Endodermal cell (in vitro differentiated cells): ENCODE data around the gene MYO16. TPM values are rescaled to one million over a fixed set of nuclear protein-coding genes. Genes with fewer than 3 reads are reported as not detected.

Source experiments
- DNase-seq: peaks from one replicate; pipeline ENCODE4 v3.0.0-alpha.2; 2017
- H3K27ac ChIP-seq: 2 replicates; pipeline ENCODE4 v1.5.1; 2013; ENCODE audit warnings: mild to moderate bottlenecking, low read depth, low read length, moderate library complexity
- H3K27me3 ChIP-seq: 2 replicates; pipeline ENCODE4 v1.6.1; 2013; ENCODE audit warnings: mild to moderate bottlenecking, low read length, moderate library complexity; ENCODE audit not compliant: insufficient read depth, control insufficient read depth, poor library complexity, severe bottlenecking
- H3K36me3 ChIP-seq: 2 replicates; pipeline ENCODE4 v1.7.0; 2013; ENCODE audit warnings: mild to moderate bottlenecking, low read length, moderate library complexity; ENCODE audit not compliant: control insufficient read depth, insufficient read depth
- H3K4me1 ChIP-seq: one replicate; pipeline ENCODE4 v1.7.0; 2013; ENCODE audit warnings: low read length; ENCODE audit not compliant: control insufficient read depth, insufficient read depth
- H3K4me3 ChIP-seq: 2 replicates; pipeline ENCODE4 v1.5.1; 2013; ENCODE audit warnings: mild to moderate bottlenecking, low read length, moderate library complexity
- H3K9ac ChIP-seq: 2 replicates; pipeline ENCODE4 v1.6.1; 2013; ENCODE audit warnings: mild to moderate bottlenecking, low read length, moderate library complexity; ENCODE audit not compliant: poor library complexity, severe bottlenecking; ENCODE audit errors: extremely low read depth
- H3K9me3 ChIP-seq: 2 replicates; pipeline ENCODE4 v1.6.1; 2013; ENCODE audit warnings: mild to moderate bottlenecking, low read length, moderate library complexity; ENCODE audit not compliant: control insufficient read depth
- H3K27ac Mint-ChIP-seq: 2 replicates; pipeline ENCODE4 v1.8.0; 2020; ENCODE audit warnings: mixed read lengths
- H3K27me3 Mint-ChIP-seq: 2 replicates; pipeline ENCODE4 v1.8.0; 2021; ENCODE audit warnings: mild to moderate bottlenecking, mixed read lengths; ENCODE audit not compliant: insufficient read depth
- H3K36me3 Mint-ChIP-seq: 2 replicates; pipeline ENCODE4 v1.8.0; 2020; ENCODE audit warnings: low read depth, mixed read lengths
- H3K4me1 Mint-ChIP-seq: 2 replicates; pipeline ENCODE4 v1.8.0; 2020; ENCODE audit warnings: mixed read lengths
- H3K4me3 Mint-ChIP-seq: 2 replicates; pipeline ENCODE4 v1.8.0; 2020; ENCODE audit warnings: mild to moderate bottlenecking, moderate library complexity, mixed read lengths
- H3K9me3 Mint-ChIP-seq: 2 replicates; pipeline ENCODE4 v1.8.0; 2020; ENCODE audit warnings: mild to moderate bottlenecking, mixed read lengths
- WGBS, 2 experiments: methylation state at CpG; one replicate each; pipeline versions ENCODE4 v1.1.5 to v1.1.7; 2013; ENCODE audit warnings: missing lambda C conversion rate in 2 of 2, mixed read lengths in 1 of 2; ENCODE audit not compliant: insufficient coverage in 1 of 2, insufficient read length in 1 of 2; 5-methylcytosine and 5-hydroxymethylcytosine counted together
- total RNA-seq, 2 donors: library from RNA; stranded (reverse); fragmentation: NEBNext Ultra II Directional in 1 of 2; extraction: Animal tissue kit (Norgen Biotek cat#: 25700) in 1 of 2; gene quantifications; 2 replicates in 1 of 2; 3 replicates in 1 of 2; pipeline ENCODE4 v1.2.1, GENCODE V29; 2021
- TF ChIP-seq, protein P1 (sequence below): fragments of 200-600 bp; sonication (generic); conservative IDR thresholded peaks from 2 replicates; pipeline ENCODE4 v1.5.0; 2021; ENCODE audit warnings: antibody characterized with exemption, mild to moderate bottlenecking

MYO16 gene
- total RNA-seq, 2 donors from 2014 or later, result 0.70 to 1.2 TPM

DNA sequence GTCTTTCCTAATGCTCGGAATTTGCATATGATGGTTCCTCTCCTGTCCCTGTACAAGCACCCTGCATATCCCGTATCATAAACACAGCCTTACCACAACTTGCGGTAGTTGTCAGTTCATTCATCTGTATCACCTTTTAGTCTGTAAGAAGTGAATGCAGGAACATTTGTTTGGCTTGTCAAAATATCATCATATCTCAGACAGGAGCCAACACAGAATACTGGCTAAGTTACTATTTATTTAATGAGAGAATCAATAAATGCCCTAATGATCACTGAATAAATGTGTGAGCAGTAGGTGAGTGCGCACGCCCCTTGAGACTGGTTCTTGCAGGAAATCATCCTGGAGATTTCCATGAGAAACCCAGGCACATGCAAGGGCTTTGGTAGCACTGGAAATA, 182.8 kb downstream of the MYO16 start:
- Mint-ChIP-seq H3K36me3 (no peaks in the 10 kb centered on the region), H3K27ac (no peak overlapping the region), H3K4me1 (peaks cover 2% of the 10 kb centered on the region), H3K9me3 (peaks cover 7% of the 10 kb centered on the region), H3K4me3 (no peak overlapping the region), H3K27me3 (no peaks in the 10 kb centered on the region)
- H3K9ac ChIP-seq, result no peak overlapping the region
- no peak overlapping the region for H3K4me3 ChIP-seq
- H3K4me1 ChIP-seq, result no peaks in the 10 kb centered on the region
- 99 to 100% methylated on average over 1 to 5 of the region's 5 CpGs for WGBS, 2 experiments
- peaks cover 9% of the 10 kb centered on the region for H3K9me3 ChIP-seq
- H3K36me3 ChIP-seq, result no peaks in the 10 kb centered on the region
- TF ChIP-seq, protein P1, sequence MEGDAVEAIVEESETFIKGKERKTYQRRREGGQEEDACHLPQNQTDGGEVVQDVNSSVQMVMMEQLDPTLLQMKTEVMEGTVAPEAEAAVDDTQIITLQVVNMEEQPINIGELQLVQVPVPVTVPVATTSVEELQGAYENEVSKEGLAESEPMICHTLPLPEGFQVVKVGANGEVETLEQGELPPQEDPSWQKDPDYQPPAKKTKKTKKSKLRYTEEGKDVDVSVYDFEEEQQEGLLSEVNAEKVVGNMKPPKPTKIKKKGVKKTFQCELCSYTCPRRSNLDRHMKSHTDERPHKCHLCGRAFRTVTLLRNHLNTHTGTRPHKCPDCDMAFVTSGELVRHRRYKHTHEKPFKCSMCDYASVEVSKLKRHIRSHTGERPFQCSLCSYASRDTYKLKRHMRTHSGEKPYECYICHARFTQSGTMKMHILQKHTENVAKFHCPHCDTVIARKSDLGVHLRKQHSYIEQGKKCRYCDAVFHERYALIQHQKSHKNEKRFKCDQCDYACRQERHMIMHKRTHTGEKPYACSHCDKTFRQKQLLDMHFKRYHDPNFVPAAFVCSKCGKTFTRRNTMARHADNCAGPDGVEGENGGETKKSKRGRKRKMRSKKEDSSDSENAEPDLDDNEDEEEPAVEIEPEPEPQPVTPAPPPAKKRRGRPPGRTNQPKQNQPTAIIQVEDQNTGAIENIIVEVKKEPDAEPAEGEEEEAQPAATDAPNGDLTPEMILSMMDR, result no peak
- no peak overlapping the region for H3K27ac ChIP-seq
- no peaks in the 10 kb centered on the region for H3K27me3 ChIP-seq
- DNase-seq, result no peak

DNA sequence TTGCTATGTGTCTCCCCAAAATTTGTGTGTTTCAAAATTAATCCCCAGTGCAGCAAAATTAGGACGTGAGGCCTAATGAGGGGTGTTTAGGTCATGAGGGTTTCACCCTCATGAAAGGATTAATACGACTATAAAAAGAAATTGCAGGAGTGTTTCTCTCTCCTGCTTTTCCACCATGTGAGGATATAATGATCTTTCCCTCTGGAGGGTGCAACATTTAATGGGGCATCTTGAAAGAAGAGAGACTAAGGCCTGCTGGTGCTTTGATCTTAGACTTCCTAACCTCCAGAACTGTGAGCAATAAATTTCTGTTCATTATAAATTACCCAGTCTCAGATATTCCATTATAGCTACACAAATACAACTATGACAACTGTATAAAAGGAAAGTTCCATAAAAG, 183.2 kb downstream of the MYO16 start:
- no peaks in the 10 kb centered on the region for H3K36me3 ChIP-seq
- no peak overlapping the region for H3K4me3 Mint-ChIP-seq
- no peak overlapping the region for H3K27ac ChIP-seq
- no peaks in the 10 kb centered on the region for H3K4me1 ChIP-seq
- H3K27ac Mint-ChIP-seq, result no peak overlapping the region
- H3K9me3 ChIP-seq, result peaks cover 9% of the 10 kb centered on the region
- TF ChIP-seq, protein P1, result no peak
- WGBS, 2 experiments, result 96% methylated on average over 2 of the region's 2 CpGs; no CpG with 5 or more reads in 1 of the 2 experiments
- peaks cover 7% of the 10 kb centered on the region for H3K9me3 Mint-ChIP-seq
- DNase-seq, result no peak
- no peaks in the 10 kb centered on the region for H3K27me3 ChIP-seq
- H3K9ac ChIP-seq, result no peak overlapping the region
- H3K4me3 ChIP-seq, result no peak overlapping the region
- H3K36me3 Mint-ChIP-seq, result no peaks in the 10 kb centered on the region
- peaks cover 2% of the 10 kb centered on the region for H3K4me1 Mint-ChIP-seq
- H3K27me3 Mint-ChIP-seq, result no peaks in the 10 kb centered on the region

- Histone ChIP-seq H3K9me3 (peaks cover 9% of the 10 kb centered on the region), H3K36me3 (no peaks in the 10 kb centered on the region), H3K27ac (no peak overlapping the region), H3K9ac (no peak overlapping the region), H3K4me3 (no peak overlapping the region), H3K27me3 (no peaks in the 10 kb centered on the region), H3K4me1 (no peaks in the 10 kb centered on the region)
- Mint-ChIP-seq H3K27me3 (no peaks in the 10 kb centered on the region), H3K9me3 (peaks cover 7% of the 10 kb centered on the region), H3K4me1 (peaks cover 2% of the 10 kb centered on the region), H3K36me3 (no peaks in the 10 kb centered on the region), H3K4me3 (no peak overlapping the region), H3K27ac (no peak overlapping the region)
- TF ChIP-seq, protein P1, result no peak
- DNase-seq, result no peak
- 83 to 94% methylated on average over 1 of the region's 2 CpGs for WGBS, 2 experiments
Observed at GRCh38 chr13:108813587-108814170, 184.3 kb downstream of the MYO16 start.
